NOMO-1 (cell line): ENCODE data around the gene MBD3L3.
"Not testable (repeated sequence)": the region's sequence is repeated elsewhere in the genome, so short reads cannot be mapped to it uniquely, and the experiment has no call there.

ENCODE experiments used
- DNase-seq, 2 experiments: peaks; one replicate each; lab custom pipeline; 2025; ENCODE audit not compliant: unreplicated experiment in 2 of 2; lab: John Stamatoyannopoulos, UW

The MBD3L3 gene

DNA sequence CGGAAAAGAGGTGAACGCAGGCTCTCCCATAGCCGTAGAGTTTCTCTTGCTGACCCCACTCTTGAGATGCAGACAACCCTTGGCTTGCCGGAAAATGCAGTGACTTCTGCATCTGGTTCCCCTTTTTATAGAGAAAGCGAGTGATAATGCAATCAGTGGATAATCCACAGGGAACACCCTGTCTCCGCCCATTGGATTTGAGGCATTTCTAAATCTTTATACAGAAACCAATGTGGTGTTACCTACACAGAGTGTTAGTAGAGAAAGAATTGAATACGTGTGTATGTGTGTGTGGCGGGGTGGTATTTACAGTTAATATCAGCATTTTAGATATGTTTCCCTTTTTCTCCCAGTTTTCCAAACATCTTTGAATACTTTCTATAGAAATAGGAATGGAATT is at the start of gene MBD3L3:
MBD3L3 (minus strand) TSS at position 101 of the 400 bp plus-strand sequence; CDS start at position 30, 71 bp downstream.
- not testable (repeated sequence) for DNase-seq

DNA sequence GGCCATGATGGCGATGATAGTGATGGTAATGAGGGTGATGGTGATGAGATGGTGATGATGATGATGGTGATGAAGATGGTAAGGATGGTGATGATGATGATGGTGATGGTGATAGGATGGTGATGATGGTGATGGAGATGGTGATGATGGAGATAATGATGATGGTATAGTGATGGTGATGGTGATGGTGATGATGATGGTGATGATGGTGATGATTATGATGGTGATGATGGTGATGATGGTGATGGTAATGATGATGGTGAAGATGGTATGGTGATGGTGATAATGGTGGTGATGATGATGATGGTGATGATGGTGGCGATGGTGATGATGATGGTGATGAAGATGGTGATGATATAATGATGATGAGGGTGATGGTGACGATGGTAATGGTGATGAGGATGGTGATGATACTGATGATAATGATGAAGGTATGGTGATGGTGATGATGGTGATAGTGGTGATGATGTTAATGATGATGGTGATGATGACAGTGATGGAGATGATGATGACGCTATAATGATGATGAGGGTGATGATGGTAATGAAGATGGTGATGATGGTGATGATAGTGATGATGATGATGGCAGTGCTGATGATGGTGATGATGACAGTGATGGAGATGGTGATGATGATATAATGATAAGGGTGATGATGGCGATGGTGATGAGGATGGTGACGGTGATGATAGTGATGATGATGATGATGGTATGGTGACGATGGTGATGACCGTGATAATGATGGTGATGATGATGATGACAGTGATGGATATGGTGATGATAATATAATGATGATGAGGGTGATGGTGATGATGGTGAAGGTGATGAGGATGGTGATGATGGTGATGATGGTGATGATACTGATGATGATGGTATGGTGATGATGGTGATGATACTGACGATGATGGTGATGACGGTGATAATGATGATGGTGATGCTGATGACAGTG is 48.5 kb upstream of the MBD3L3 start:
- DNase-seq, result no peak

DNA sequence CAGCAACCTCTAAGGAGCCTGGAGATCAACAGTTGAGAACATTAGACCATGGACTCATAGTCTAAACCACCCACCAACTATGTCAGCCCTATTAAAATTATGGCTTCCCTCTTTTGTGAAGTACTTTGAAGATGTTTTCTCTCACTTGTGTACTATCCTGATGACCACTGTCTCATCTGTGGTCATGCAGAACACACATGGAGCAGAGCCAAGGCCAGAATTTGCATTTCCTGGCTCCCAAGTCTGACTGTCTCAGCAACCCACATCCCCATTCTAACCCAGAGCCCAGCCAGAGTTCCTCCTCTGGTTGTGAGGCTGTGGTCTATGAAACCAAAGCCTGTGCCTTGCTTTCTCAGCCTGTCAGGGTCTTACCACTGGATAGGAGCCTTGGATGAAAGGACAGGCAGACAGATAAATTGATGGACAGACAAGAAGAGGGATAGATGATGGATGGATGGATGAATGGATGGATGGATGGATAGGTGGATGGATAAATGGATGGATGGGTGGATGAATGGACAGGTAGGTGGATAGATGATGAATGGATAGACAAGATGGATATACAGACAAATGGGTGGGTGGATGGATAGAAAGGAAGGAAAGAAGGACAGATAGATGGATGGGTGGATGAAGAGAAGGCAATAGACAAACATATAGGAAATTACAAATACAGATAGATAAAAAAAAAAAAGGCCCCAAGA is 46.4 kb upstream of the MBD3L3 start:
- no peak for DNase-seq

DNA sequence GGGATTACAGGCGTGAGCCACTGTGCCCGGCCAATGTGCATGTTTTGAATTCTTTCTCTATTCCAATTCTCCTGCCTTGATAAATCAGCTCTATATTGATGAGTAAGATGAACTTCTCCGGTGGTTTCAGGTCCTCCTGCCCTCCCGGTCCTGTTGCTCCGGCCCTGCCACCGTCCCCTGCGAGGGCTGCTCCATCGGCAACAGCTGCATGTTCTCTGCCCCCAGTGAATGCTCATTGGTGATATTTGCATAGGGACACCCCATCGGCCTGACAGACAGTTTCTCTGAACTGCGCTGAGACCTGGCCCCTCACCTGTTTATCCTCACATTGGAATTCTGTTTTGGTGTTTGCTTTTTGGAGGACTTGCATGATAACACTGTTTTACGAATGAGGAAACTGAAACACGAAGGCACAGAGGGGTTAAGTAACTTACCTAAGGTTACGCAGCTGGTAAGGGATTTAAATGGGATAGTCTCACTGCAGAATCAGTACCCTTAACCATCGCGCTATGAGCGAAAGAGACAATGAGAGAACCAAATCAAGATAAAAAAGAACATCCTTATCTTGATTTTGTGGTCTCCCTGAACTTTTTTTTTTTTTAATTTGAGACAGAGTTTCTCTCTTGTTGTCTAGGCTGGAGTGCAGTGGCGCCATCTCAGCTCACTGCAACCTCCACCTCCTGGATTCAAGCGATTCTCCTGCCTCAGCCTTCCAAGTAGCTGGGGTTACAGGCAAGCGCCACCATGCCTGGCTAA is 43.2 kb upstream of the MBD3L3 start:
- DNase-seq, result no peak

DNA sequence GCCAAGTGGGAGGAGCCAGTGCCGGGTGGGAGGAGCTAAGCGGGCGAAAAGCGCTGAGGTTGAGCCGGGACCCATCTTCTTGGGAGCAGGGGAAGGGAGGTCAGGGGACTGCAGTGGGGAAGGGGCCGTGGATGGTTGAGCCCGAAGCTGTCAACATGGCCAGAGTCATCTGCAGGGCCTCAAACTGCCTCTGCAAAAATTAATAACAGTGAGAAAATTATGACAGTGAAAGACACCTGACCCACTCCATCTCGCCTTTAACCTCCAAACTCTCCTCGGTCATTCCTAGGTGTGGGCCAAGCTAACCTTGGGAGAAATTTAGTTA is 41.1 kb upstream of the MBD3L3 start:
- DNase-seq, result no peak

DNA sequence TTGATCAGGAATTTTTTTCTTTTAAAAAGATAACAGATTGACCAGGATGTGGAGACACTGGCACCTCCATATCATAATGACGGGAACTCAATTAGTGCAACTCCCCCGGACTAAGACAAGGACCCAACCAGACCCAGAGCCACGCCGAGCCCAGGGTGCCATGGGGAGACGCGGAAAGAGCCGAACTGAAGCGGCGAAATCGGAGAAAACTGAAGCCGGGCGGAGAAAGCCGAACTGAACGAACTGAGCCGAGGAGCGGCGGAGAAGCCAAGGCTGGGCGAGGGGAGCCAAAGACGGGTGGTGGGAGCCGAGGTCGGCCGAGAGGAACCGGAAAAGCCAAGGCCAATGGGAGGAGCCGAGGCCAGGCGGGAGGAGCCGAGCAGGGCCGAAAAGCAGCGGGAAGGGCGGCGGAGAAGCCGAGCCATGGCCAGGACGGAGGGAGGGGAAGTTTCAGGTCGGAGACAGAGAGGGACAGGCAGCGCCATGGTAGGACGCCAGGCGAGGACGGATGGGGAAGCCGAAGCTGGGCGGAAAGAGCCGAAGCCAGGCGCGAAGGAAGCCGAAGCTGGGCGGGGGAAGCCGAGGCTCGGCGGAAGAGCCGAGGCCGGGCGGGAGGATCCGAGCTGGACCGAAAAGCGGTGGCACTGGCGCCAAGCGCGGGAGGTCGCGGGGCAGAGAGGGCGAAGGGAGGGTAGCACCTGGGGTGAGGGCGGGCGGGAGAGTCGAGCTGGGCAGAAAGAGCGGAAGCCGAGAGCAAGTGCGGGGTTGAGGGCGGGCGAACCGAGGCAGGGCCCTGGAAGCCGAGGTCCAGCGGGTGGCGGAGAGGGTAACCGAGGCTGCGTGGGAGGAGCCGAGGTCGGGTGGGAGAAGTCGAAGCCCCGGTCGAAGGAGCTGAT is 40.5 kb upstream of the MBD3L3 start:
- peak; percentile 91 to 97 for DNase-seq

DNA sequence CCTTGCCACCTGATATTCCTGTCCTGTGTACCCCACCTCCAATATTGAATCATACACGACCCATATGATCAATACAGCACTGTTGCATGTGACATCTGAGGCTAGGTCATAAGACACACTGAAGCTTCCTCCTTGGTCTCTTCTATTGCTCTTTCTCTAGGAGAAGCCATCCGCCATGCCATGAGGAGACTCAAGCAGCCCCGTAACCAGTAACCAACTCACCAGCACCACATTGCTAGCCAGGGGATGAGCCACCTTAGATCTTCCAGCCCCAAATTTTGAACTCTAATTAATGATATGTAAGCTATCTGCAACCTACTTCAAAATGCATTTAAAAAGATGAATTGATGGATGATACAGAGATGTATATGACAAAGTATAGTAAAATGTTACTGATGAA is 39.6 kb upstream of the MBD3L3 start:
- DNase-seq, result no peak

DNA sequence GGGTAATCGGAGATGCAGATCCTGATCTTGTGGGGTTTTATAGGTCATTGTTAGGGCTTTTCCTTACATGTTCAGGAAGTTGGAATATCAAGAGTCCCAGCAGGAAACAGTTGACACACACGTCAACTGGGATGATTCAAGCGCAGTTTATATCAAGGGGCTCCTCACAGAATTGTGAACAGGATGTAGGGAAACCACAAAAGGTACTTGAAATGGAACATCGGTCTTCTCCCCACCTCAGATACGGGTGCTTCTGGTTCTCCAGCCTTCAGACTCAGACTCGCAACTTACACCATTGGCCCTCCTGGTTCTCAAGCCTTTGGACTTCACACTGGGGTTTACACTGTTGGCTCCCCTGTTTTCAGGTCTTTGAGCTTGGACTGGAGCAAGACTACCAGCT is 30.5 kb upstream of the MBD3L3 start:
- no peak for DNase-seq

DNA sequence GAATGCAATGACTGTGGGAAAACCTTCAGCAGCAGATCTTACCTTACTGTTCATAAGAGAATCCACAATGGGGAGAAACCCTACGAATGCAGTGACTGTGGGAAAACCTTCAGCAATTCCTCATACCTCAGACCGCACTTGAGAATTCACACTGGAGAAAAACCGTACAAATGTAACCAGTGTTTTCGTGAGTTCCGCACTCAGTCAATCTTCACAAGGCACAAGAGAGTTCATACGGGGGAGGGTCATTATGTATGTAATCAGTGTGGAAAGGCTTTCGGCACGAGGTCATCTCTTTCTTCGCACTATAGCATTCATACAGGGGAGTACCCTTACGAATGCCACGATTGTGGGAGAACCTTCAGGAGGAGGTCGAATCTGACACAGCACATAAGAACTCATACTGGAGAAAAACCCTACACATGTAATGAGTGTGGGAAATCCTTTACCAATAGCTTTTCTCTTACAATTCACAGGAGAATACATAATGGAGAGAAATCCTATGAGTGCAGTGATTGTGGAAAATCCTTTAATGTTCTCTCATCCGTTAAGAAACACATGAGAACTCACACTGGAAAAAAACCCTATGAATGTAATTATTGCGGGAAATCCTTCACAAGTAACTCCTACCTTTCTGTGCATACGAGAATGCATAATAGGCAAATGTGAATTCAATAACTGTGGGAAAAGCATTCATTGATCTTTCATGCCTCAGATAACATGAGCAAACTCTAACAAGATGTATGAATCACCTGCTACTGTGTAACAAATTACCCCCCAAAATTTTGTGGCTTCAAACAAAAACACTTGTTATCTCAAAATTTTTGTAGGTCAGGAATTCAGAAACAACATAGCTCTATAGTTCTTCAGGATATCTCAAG is 24.8 kb upstream of the MBD3L3 start:
- no peak for DNase-seq

DNA sequence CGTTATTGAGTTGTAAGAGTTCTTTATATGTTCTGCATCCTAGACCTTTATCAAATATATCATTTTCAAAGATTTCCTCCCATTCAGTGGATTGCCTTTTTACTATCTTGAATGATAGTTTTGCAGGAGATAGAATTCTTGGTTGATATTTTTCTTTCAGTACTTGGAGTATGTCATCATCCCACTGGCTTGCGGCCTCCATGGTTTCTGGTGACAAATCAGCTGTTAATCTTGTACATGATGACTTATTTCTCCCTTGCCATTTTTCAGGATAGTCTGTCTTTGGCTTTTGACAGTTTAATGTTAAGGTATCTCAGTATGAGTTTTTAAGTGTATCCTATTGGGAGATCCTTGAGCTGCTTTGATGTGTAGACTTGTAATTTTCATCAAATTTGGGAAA is 19.5 kb upstream of the MBD3L3 start:
- DNase-seq, result no peak

DNA sequence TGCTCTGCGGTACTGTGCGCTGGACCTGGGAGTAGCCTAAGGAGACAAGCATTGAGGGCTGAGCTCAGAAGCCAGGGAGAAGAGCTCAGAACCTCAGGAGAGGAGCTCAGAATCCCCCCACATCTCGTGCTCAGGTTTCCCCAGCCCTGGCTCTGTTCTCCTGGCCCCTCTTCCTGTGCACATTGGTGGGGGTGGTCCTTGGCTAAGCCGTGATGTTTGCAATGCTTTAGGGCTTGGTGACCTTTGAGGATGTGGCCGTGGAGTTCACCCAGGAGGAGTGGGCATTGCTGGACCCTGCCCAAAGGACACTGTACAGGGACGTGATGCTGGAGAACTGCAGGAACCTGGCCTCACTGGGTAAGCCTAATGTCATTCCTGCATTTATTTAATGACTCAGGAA is 17.7 kb upstream of the MBD3L3 start:
- DNase-seq, result no peak

DNA sequence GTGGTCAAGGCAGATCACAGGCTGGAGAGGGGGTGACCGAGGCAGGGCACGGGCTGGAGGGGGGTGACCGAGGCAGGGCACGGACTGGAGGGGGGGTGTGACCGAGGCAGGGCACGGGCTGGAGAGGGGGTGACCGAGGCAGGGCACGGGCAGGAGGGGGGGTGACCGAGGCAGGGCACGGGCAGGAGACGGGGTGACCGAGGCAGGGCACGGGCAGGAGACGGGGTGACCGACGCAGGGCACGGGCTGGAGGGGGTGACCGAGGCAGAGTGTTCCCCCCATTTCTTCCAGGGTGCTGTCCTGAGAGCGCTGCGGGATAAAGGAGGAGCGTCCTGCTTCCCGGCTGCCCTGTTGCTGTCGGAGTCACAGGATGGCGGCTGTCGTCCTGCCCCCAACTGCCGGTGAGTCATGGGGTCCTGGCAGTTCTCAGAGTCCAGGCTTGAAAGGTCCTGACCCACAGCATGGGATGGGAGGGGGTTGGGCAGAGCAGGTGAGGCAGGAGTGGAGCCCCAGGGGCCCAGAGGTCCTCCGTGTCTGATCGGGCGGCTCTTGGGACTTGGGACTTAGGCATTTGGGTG is 16.3 kb upstream of the MBD3L3 start:
- DNase-seq, result no peak

DNA sequence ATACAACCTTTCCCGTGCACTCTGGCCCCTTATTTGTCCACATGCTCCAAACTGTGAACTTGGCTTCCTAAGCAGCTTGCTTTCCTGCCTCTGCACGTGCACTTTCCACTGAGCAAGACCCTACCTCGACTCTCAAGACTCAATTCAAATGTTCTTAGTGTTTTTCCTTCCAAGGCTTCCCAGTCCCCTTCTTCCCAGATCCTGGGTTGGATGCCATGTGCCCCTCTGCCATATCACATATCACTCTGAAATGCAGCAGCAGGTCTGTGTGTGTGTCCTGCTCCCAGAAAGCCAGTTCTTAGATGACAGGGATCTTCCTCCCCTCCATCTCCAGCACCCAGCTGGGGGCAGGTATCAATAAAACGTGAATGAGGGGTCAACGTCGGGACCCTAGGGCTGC is 14.1 kb upstream of the MBD3L3 start:
- DNase-seq, result no peak

DNA sequence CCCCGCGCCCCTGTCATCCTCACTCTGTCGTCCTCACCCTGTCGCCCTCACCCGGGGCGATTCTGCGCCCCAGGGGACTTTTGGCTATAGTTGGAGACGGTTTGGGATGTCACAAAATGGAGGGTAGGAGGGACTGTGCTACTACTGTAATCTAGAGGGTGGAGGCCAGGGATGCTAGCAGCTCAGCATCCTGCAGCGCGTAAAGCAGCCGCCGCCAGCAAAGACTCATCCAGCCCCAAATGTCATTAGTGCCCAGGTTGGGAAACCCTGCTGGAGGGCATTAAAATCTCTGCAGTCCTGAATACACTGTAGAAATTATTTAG is 11.4 kb upstream of the MBD3L3 start:
- no peak for DNase-seq

DNA sequence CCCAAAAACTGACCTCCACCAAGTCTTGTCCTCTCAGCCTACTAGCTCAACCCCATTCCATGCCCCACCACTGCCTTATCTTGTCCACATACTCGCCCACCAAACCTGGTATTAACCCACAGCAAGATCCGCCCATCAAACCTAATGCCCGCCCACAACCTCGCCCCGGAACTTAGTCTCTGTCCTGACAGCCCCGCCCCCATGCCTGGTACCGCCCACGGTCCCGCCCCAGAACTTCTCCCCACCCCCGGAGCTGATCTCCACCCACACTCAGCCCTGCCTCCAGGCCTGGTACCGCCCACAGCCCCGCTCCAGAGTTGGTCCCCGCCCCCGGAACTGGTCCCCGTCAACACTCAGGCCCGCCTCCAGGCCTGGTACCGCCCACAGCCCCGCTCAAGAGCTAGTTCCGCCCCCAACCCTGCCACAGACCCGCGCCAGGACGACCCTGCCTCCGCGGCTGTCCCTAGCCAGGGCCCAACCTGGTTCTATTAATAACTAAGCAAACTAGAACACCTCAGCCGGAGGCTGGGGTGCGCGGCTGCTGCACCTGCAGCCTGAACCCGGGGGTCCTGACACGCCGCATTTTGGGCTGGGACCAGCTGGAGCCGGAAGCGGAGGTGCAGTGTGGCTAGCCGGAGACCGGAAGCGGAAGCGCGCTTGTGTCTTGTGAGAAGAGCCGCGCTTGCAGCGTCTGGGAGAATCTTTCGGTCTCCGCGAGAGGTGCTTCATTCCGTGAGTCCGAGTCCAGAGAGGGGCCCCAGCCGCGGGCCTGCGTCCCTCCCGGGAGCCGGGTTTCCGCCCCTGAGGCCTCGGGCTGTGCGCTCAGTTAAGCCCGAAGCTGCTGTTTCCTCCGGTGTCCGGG is 10.8 kb upstream of the MBD3L3 start, which contains the start of gene ZNF557:
ZNF557 (plus strand) TSS at position 662 of the 862 bp plus-strand sequence. CDS start 5,372 bp downstream, outside the sequence.
- DNase-seq, result peak; percentile 94 to 95

DNA sequence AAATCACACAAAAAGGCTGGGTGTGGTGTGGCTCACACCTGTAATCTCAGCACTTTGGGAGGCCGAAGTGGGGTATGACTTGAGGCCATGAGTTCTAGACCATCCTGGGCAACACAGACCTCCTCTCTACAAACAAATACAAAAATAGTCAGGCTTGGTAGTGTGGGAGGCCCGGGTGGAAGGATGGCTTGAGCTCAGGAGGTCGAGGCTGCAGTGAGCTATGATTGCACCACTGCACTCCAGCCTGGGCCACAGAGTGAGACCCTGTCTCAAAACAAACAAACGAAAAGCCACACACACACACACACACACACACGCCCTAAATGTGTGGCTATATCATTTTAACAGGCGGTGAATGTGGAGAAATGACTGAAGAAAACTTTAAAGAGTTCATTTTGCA is 10.1 kb upstream of the MBD3L3 start:
- no peak for DNase-seq

DNA sequence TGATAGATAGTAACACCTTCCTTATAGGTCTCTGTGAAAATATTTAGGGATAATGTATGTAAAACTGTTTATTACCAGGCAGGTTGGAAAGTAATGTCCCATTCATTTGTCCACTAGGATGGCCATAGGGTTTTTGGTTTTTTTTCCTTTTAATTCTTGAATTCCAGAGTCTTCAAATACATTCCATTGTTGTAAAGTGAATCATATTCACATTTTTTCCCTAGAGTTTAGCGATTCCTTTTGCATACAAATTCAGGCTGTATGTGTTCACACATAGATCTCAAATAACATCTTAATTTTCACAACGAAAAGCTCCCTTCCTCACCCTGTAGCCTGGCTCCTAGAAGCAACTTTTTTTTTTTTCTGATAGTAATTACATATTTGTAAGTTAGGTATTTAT is 9.2 kb upstream of the MBD3L3 start:
- DNase-seq, result no peak

DNA sequence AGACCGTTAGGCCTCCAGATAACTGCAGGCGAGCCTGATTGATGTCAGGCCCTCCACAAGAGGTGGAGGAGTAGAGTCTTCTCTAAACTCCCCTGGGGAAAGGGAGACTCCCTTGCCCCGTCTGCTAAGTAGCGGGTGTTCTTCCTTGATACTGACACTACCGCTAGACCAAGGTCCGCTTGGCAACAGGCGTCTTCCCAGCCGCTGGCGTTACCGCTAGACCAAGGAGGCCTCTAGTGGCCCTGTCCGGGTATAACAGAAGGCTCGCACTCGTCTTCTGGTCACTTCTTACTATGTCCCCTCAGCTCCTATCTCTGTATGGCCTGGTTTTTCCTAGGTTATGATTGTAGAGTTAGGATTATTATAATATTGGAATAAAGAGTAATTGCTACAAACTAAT is 8.6 kb upstream of the MBD3L3 start:
- not testable (repeated sequence) for DNase-seq
